ENCODE data around the gene FAM13A. TPM values are rescaled to one million over a fixed set of nuclear protein-coding genes. Genes with fewer than 3 reads are reported as not detected.

The FAM13A gene
- total RNA-seq, 2 donors from 2014 or later, result 27.2 to 107 TPM

GRCh38 chr4:88758264-88758663 lies 298.7 kb downstream of the FAM13A start:
- Histone ChIP-seq H3K4me3 (no peak overlapping the region), H3K9me3 (no peaks in the 10 kb centered on the region), H3K27me3 (replicated peaks; ENCODE audit: insufficient read depth) (no peaks in the 10 kb centered on the region), H3K4me1 (replicated peaks) (no peaks in the 10 kb centered on the region), H3K27ac (no peak overlapping the region), H3K36me3 (no peaks in the 10 kb centered on the region)
- intact Hi-C loops (cut with DNase I), result no loop called here
- no peak for DNase-seq (ENCODE audit: low spot score)
- WGBS, result 69% methylated on average over 8 of the region's 8 CpGs
- no peak for TF ChIP-seq CTCF (IDR thresholded peaks at IDR 0.05)
- no peak for TF ChIP-seq POLR2A (IDR thresholded peaks at IDR 0.05)
- TF ChIP-seq POLR2AphosphoS5 (IDR thresholded peaks at IDR 0.05), result no peak

- Histone ChIP-seq H3K36me3 (no peaks in the 10 kb centered on the region), H3K4me3 (no peak overlapping the region), H3K9me3 (no peaks in the 10 kb centered on the region), H3K27me3 (replicated peaks; ENCODE audit: insufficient read depth) (no peaks in the 10 kb centered on the region), H3K27ac (no peak overlapping the region), H3K4me1 (replicated peaks) (no peaks in the 10 kb centered on the region)
- DNase-seq (ENCODE audit: low spot score), result no peak
- WGBS, result 95% methylated on average over 6 of the region's 6 CpGs
- no peak for TF ChIP-seq CTCF (IDR thresholded peaks at IDR 0.05)
- TF ChIP-seq POLR2AphosphoS5 (IDR thresholded peaks at IDR 0.05), result no peak
- no peak for TF ChIP-seq POLR2A (IDR thresholded peaks at IDR 0.05)
- intact Hi-C loops (cut with DNase I), result no loop called here
These were observed 299.2 kb downstream of the FAM13A start for GRCh38 chr4:88757776-88758175.

GRCh38 chr4:88757067-88757466 lies 299.9 kb downstream of the FAM13A start:
- intact Hi-C loops (cut with DNase I), result no loop called here
- Histone ChIP-seq H3K36me3 (no peaks in the 10 kb centered on the region), H3K27ac (no peak overlapping the region), H3K27me3 (replicated peaks; ENCODE audit: insufficient read depth) (no peaks in the 10 kb centered on the region), H3K4me1 (replicated peaks) (no peaks in the 10 kb centered on the region), H3K4me3 (no peak overlapping the region), H3K9me3 (no peaks in the 10 kb centered on the region)
- TF ChIP-seq POLR2AphosphoS5 (IDR thresholded peaks at IDR 0.05), result no peak
- no peak for TF ChIP-seq POLR2A (IDR thresholded peaks at IDR 0.05)
- TF ChIP-seq CTCF (IDR thresholded peaks at IDR 0.05), result no peak
- no peak for DNase-seq (ENCODE audit: low spot score)

GRCh38 chr4:88756149-88756548 lies 300.8 kb downstream of the FAM13A start:
- WGBS, result 39% methylated on average over 5 of the region's 5 CpGs
- no peaks in the 10 kb centered on the region for H3K36me3 ChIP-seq

More at GRCh38 chr4:88756149-88756548, 300.8 kb downstream of the FAM13A start:
- no peaks in the 10 kb centered on the region for H3K27me3 ChIP-seq (replicated peaks; ENCODE audit: insufficient read depth)
- DNase-seq (ENCODE audit: low spot score), result peak; percentile 33
- H3K4me3 ChIP-seq, result no peak overlapping the region
- no peak overlapping the region for H3K27ac ChIP-seq
- H3K9me3 ChIP-seq, result no peaks in the 10 kb centered on the region
- intact Hi-C loops (cut with DNase I), result no loop called here
- peak; percentile 69 for TF ChIP-seq POLR2AphosphoS5 (IDR thresholded peaks at IDR 0.05)
- no peak for TF ChIP-seq CTCF (IDR thresholded peaks at IDR 0.05)
- TF ChIP-seq POLR2A (IDR thresholded peaks at IDR 0.05), result no peak
- H3K4me1 ChIP-seq (replicated peaks), result no peaks in the 10 kb centered on the region

Measured in prostate gland (tissue), 2 donors.